ENCODE results near the gene KCNIP4.

DNA sequence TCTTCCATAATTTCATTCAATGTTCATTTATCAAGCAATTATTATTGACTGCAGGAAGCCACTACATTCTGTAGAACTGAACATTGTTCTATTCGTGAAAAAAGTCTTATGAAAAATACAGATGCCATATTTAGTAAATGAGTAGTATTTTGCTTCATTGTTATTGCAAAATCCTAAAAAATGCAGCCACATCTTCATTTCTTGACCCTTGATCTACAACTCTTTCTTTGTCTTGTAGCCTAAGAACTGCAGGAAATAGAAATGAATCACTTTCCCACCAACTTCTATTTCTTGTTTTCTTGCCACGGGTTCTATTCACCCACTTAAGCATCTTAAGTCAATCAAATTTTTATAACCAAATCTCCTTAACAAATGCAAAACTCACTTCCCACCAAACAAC lies 63.3 kb downstream of the KCNIP4 start:
- no peak for TF ChIP-seq EZH2phosphoT487 (IDR thresholded peaks at IDR 0.05)
- TF ChIP-seq, protein P1, sequence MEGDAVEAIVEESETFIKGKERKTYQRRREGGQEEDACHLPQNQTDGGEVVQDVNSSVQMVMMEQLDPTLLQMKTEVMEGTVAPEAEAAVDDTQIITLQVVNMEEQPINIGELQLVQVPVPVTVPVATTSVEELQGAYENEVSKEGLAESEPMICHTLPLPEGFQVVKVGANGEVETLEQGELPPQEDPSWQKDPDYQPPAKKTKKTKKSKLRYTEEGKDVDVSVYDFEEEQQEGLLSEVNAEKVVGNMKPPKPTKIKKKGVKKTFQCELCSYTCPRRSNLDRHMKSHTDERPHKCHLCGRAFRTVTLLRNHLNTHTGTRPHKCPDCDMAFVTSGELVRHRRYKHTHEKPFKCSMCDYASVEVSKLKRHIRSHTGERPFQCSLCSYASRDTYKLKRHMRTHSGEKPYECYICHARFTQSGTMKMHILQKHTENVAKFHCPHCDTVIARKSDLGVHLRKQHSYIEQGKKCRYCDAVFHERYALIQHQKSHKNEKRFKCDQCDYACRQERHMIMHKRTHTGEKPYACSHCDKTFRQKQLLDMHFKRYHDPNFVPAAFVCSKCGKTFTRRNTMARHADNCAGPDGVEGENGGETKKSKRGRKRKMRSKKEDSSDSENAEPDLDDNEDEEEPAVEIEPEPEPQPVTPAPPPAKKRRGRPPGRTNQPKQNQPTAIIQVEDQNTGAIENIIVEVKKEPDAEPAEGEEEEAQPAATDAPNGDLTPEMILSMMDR (IDR thresholded peaks at IDR 0.05) = no peak
